H1 (cell line): Measurements from ENCODE around the gene CRK. TPM values are rescaled to one million over a fixed set of nuclear protein-coding genes. Genes with fewer than 3 reads are reported as not detected.

Experiments
- BCL11A ChIP-seq, 2 experiments: IDR thresholded peaks; one replicate each; pipeline ENCODE4 v1.6.1; 2011; ENCODE audit warnings: low read depth in 2 of 2, low read length in 2 of 2, mild to moderate bottlenecking in 2 of 2
- BRCA1 ChIP-seq: IDR thresholded peaks from 2 replicates; pipeline ENCODE4 v1.6.1; 2012; ENCODE audit warnings: low read depth, low read length, improper control_type of control experiment
- CREB1 ChIP-seq: IDR thresholded peaks from 2 replicates; pipeline ENCODE4 v1.6.1; 2012; ENCODE audit warnings: inconsistent platforms
- CTBP2 ChIP-seq: IDR thresholded peaks from 2 replicates; pipeline ENCODE4 v1.7.0; 2011; ENCODE audit warnings: borderline replicate concordance, mild to moderate bottlenecking, moderate library complexity, mixed read lengths, low read length; ENCODE audit not compliant: insufficient read depth, insufficient read length
- CTCF ChIP-seq, 3 experiments: IDR thresholded peaks; 1 replicate in 2 of 3; 2 replicates in 1 of 3; pipeline versions ENCODE4 v1.5.1 to v1.6.1; 2011; ENCODE audit warnings: low read length in 3 of 3, mild to moderate bottlenecking in 3 of 3, inconsistent platforms in 2 of 3, low read depth in 1 of 3, moderate library complexity in 1 of 3; ENCODE audit not compliant: insufficient read depth in 1 of 3; ENCODE audit errors: control extremely low read depth in 1 of 3
- EGR1 ChIP-seq: IDR thresholded peaks from 2 replicates; pipeline ENCODE4 v1.6.1; 2011; ENCODE audit warnings: low read depth, low read length, borderline replicate concordance
- EP300 ChIP-seq, 2 experiments: IDR thresholded peaks; 1 replicate in 1 of 2; 2 replicates in 1 of 2; pipeline ENCODE4 v1.6.1; 2011 to 2012; ENCODE audit warnings: low read depth in 2 of 2, low read length in 2 of 2, mild to moderate bottlenecking in 2 of 2, borderline replicate concordance in 1 of 2, inconsistent platforms in 1 of 2, moderate library complexity in 1 of 2
- GABPA ChIP-seq: IDR thresholded peaks from 2 replicates; pipeline ENCODE4 v1.6.1; 2011; ENCODE audit warnings: mild to moderate bottlenecking, low read length, moderate library complexity, borderline replicate concordance; ENCODE audit not compliant: insufficient read depth
- JUND ChIP-seq: IDR thresholded peaks from 2 replicates; pipeline ENCODE4 v1.6.1; 2011; ENCODE audit warnings: mild to moderate bottlenecking, improper control_type of control experiment, low read length
- NRF1 ChIP-seq: IDR thresholded peaks from 2 replicates; pipeline ENCODE4 v1.6.1; 2011; ENCODE audit warnings: mild to moderate bottlenecking, low read depth, low read length, improper control_type of control experiment
- POLR2A ChIP-seq, 2 experiments: IDR thresholded peaks; 1 replicate in 1 of 2; 2 replicates in 1 of 2; pipeline ENCODE4 v1.6.1; 2011; ENCODE audit warnings: low read depth in 2 of 2, low read length in 2 of 2, mild to moderate bottlenecking in 2 of 2; ENCODE audit errors: control extremely low read depth in 1 of 2
- RAD21 ChIP-seq, 2 experiments: IDR thresholded peaks in 1 of 2; conservative IDR thresholded peaks in 1 of 2; 2 replicates each; pipeline ENCODE4 v1.6.1; 2011; ENCODE audit warnings: low read depth in 2 of 2, low read length in 2 of 2, improper control_type of control experiment in 1 of 2, inconsistent platforms in 1 of 2, mild to moderate bottlenecking in 1 of 2, moderate library complexity in 1 of 2
- SIX5 ChIP-seq: IDR thresholded peaks from 2 replicates; pipeline ENCODE4 v1.6.1; 2011; ENCODE audit warnings: mild to moderate bottlenecking, low read depth, low read length
- SP1 ChIP-seq: IDR thresholded peaks from 2 replicates; pipeline ENCODE4 v1.6.1; 2011; ENCODE audit warnings: low read depth, low read length
- SP2 ChIP-seq: IDR thresholded peaks from 2 replicates; pipeline ENCODE4 v1.6.1; 2012; ENCODE audit warnings: mild to moderate bottlenecking, low read length, inconsistent platforms
- SUZ12 ChIP-seq: fragments of 200-600 bp; sonication (generic); IDR thresholded peaks from 2 replicates; pipeline ENCODE4 v1.6.1; 2012; ENCODE audit warnings: mild to moderate bottlenecking, inconsistent platforms, low read length, moderate library complexity, mixed read lengths
- TAF1 ChIP-seq: IDR thresholded peaks from 2 replicates; pipeline ENCODE4 v1.6.1; 2011; ENCODE audit warnings: mild to moderate bottlenecking, low read depth, low read length
- TAF7 ChIP-seq: optimal IDR thresholded peaks from 2 replicates; pipeline ENCODE3; 2011; ENCODE audit warnings: low read depth, mild to moderate bottlenecking, inconsistent platforms, low read length, moderate library complexity, borderline replicate concordance
- TBP ChIP-seq: IDR thresholded peaks from 2 replicates; pipeline ENCODE4 v1.6.1; 2011; ENCODE audit warnings: low read depth, low read length, improper control_type of control experiment
- polyA plus RNA-seq, 7 experiments: library from polyadenylated mRNA; depleted of rRNA in 3 of 7; stranded (reverse) in 5 of 7; unstranded in 2 of 7; fragments of >200 nt in 5 of 7; fragments of 200-250 nt in 2 of 7; gene quantifications; 1 replicate in 5 of 7; 2 replicates in 1 of 7; 4 replicates in 1 of 7; pipeline versions ENCODE4 v1.2.1 to v1.2.3, GENCODE V29; 2011 to 2013; ENCODE audit warnings: missing spikeins in 2 of 7, mixed read lengths in 2 of 7
- total RNA-seq: library from RNA; stranded (reverse); fragmentation: NEBNext Ultra II Directional; extraction: Animal tissue kit (Norgen Biotek cat#: 25700); gene quantifications from 2 replicates; pipeline ENCODE4 v1.2.1, GENCODE V29; 2021
- TF ChIP-seq, protein P1 (sequence below): IDR thresholded peaks from 2 replicates; pipeline ENCODE4 v1.6.1; 2012; ENCODE audit warnings: low read length, inconsistent platforms

Gene CRK
- total and polyA plus RNA-seq, 2 of the 8 experiments (the other 6 are each of a cell fraction or from before 2014, with no cell fraction given): 32.8 to 57.1 TPM

GRCh38 chr17:1455797-1456599, at the start of gene CRK (continued):
- TF ChIP-seq BRCA1 (peak; percentile 34; the same call in 1 of the 2 replicates), TBP (peak; percentile 79; the same call in 1 of the 2 replicates), CTCF (IDR thresholded peaks at IDR 0.05; ENCODE audit: control extremely low read depth in 1 of 3, insufficient read depth in 1 of 3, low read depth in 1 of 3, low read length in 3 of 3) (no peak), TAF7 (peak; percentile 72), POLR2A (IDR thresholded peaks at IDR 0.05; ENCODE audit: control extremely low read depth in 1 of 2, low read depth in 2 of 2, low read length in 2 of 2) (peak; percentile 74 to 79), EP300 (IDR thresholded peaks at IDR 0.05; ENCODE audit: borderline replicate concordance in 1 of 2, low read depth in 2 of 2, low read length in 2 of 2) (no peak), TAF1 (peak; percentile 92), BCL11A (IDR thresholded peaks at IDR 0.05; ENCODE audit: low read depth in 2 of 2, low read length in 2 of 2) (no peak), NRF1 (peak; percentile 68), CREB1 (peak; percentile 92), JUND (0 out of 2 replicates have a peak, but pooled peaks have one; percentile 48), GABPA (peak; percentile 82; the same call in 1 of the 2 replicates), EGR1 (no peak), SIX5 (peak; percentile 62), SP2 (no peak), CTBP2 (no peak), SUZ12 (no peak), RAD21 (IDR thresholded peaks at IDR 0.05 in 1 of 2, conservative IDR thresholded peaks at IDR 0.05 in 1 of 2; ENCODE audit: low read depth in 2 of 2, low read length in 2 of 2) (no peak), SP1 (peak; percentile 60; the same call in 1 of the 2 replicates)
- TF ChIP-seq, protein P1, sequence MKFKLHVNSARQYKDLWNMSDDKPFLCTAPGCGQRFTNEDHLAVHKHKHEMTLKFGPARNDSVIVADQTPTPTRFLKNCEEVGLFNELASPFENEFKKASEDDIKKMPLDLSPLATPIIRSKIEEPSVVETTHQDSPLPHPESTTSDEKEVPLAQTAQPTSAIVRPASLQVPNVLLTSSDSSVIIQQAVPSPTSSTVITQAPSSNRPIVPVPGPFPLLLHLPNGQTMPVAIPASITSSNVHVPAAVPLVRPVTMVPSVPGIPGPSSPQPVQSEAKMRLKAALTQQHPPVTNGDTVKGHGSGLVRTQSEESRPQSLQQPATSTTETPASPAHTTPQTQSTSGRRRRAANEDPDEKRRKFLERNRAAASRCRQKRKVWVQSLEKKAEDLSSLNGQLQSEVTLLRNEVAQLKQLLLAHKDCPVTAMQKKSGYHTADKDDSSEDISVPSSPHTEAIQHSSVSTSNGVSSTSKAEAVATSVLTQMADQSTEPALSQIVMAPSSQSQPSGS: no peak
